ENCODE results near the gene RABGAP1L.

DNA sequence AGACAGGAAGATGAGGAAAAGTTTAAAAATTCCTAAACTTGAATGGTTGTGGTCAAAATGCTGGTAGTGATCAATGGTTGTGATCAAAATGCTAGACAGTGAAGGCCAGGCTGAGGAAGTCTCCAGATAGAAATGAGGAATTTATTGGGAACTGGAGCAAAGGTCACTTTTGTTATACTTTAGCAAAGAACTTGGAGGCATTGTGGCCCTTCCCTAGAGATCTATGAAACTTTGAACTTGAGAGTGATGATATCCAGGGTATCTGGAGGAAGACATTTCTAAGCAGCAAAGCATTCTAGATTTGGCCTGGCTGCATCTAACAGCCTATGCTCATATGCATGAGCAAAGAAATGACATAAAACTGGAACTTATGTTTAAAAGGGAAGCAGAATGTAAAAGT, 35.5 kb upstream of the RABGAP1L start:
- TF ChIP-seq, protein P1, sequence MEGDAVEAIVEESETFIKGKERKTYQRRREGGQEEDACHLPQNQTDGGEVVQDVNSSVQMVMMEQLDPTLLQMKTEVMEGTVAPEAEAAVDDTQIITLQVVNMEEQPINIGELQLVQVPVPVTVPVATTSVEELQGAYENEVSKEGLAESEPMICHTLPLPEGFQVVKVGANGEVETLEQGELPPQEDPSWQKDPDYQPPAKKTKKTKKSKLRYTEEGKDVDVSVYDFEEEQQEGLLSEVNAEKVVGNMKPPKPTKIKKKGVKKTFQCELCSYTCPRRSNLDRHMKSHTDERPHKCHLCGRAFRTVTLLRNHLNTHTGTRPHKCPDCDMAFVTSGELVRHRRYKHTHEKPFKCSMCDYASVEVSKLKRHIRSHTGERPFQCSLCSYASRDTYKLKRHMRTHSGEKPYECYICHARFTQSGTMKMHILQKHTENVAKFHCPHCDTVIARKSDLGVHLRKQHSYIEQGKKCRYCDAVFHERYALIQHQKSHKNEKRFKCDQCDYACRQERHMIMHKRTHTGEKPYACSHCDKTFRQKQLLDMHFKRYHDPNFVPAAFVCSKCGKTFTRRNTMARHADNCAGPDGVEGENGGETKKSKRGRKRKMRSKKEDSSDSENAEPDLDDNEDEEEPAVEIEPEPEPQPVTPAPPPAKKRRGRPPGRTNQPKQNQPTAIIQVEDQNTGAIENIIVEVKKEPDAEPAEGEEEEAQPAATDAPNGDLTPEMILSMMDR (conservative IDR thresholded peaks at IDR 0.05; ENCODE audit: low read length), result no peak
- no peak for TF ChIP-seq EZH2phosphoT487 (IDR thresholded peaks at IDR 0.05; ENCODE audit: borderline replicate concordance)
